Astrocyte of the spinal cord (primary cell): ENCODE data around the gene NHERF1.

Source experiments
- DNase-seq: peaks from one replicate; pipeline ENCODE4 v3.0.0; 2011; ENCODE audit warnings: low read depth, low spot score
- H3K4me3 ChIP-seq: 2 replicates; pipeline ENCODE4 v1.5.1; 2011; ENCODE audit warnings: low read depth, mild to moderate bottlenecking, low read length, moderate library complexity
- CTCF ChIP-seq: IDR thresholded peaks from 2 replicates; pipeline ENCODE4 v1.5.1; 2012; ENCODE audit warnings: low read depth, mild to moderate bottlenecking, low read length, inconsistent platforms
- in situ Hi-C: cut with HindIII; loops from 2 replicates; pipeline ENCODE4 v1.10.0; 2017; ENCODE audit warnings: low sequenced_read_pairs

The NHERF1 gene

GRCh38 chr17:74779501-74779900 is 31.1 kb downstream of the NHERF1 start:
- TF ChIP-seq CTCF = no peak
- DNase-seq = no peak
- no peak overlapping the region for H3K4me3 ChIP-seq
- in situ Hi-C loops = no loop called here

- no peak overlapping the region for H3K4me3 ChIP-seq
- in situ Hi-C loops = no loop called here
- no peak for DNase-seq
Measured at GRCh38 chr17:74779948-74780400, 31.5 kb downstream of the NHERF1 start.

DNA sequence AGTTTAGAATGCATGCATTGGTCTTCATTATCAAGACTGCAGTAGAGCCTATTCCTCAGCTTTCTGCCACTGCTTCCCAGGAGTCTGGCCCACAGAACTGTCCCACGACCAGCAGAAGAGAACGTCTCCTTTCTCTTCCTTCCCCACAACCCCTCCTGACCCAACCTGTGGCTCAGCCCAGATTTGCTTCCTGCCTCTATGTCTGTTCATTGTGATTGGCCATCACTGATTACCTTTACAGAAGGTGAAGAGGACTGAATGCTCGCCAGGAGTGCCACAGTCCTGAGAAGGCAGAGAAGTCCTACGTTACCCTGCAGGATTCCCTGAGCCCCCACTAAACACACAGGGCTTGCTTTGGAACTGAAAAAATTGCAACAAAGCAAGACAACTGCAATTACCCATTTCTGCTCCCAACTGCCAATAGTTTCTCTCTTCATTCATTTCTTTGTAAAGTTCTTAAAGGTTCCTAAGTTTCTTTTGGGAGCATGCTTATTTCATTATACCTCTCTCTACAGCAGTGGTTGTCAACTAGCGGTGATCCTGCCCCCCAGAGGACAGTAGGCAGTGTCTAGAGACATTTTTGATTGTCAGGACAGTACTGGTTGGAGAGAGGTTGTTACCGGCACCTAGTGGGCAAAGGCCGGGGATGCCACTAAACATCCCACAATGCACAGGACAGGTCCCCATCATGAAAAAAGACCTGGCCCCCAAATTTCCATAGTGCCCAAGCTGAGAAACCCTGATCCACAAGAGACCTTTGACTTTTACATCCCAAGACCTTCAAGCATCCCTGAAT is 32.2 kb downstream of the NHERF1 start:
- TF ChIP-seq CTCF = peak; percentile 50
- in situ Hi-C loops = no loop called here
- peak; percentile 17 for DNase-seq
- no peak overlapping the region for H3K4me3 ChIP-seq

More at GRCh38 chr17:74779948-74780400, 31.5 kb downstream of the NHERF1 start:
- no peak for TF ChIP-seq CTCF

DNA sequence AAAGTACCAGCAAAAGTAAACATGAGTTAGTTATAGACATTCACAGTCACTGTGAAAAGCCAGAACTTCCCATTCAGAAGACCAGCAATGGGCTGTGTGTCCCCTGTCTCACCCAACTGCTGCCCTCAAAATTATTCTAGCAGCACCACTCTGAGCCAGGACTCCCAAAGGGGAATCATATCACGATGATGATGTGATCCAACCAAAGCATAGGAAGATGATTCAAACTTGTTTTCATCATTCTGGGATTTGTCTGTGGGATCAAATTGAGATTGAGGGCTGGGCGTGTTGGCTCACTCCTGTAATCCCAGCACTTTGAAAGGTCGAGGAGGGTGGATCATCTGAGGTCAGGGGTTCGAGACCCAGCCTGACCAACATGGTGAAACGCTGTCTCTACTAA is 34.1 kb downstream of the NHERF1 start:
- in situ Hi-C loops = no loop called here

GRCh38 chr17:74784125-74784810 is 35.8 kb downstream of the NHERF1 start:
- no peak for TF ChIP-seq CTCF
- in situ Hi-C loops = no loop called here
- no peak for DNase-seq
- H3K4me3 ChIP-seq = no peak overlapping the region

More for the DNA sequence above, 34.1 kb downstream of the NHERF1 start:
- no peak for TF ChIP-seq CTCF
- no peak for DNase-seq
- no peak overlapping the region for H3K4me3 ChIP-seq

GRCh38 chr17:74785096-74785980 is 36.9 kb downstream of the NHERF1 start:
- TF ChIP-seq CTCF = peak; percentile 3
- DNase-seq = no peak
- in situ Hi-C loops = no loop called here
- H3K4me3 ChIP-seq = no peak overlapping the region
